Epithelial cell of prostate (primary cell): ENCODE measurements around the gene HELQ.
"Not testable (repeated sequence)": the region's sequence is repeated elsewhere in the genome, so short reads cannot be mapped to it uniquely, and the experiment has no call there.

Experiments
- DNase-seq: peaks from one replicate; pipeline ENCODE4 v3.0.0-alpha.2; 2011; ENCODE audit warnings: low read depth, low spot score
- H3K27ac ChIP-seq: fragments of 450-650 bp; 2 replicates; pipeline ENCODE4 v1.5.1; 2017; ENCODE audit warnings: mild to moderate bottlenecking

HELQ gene, protein sequence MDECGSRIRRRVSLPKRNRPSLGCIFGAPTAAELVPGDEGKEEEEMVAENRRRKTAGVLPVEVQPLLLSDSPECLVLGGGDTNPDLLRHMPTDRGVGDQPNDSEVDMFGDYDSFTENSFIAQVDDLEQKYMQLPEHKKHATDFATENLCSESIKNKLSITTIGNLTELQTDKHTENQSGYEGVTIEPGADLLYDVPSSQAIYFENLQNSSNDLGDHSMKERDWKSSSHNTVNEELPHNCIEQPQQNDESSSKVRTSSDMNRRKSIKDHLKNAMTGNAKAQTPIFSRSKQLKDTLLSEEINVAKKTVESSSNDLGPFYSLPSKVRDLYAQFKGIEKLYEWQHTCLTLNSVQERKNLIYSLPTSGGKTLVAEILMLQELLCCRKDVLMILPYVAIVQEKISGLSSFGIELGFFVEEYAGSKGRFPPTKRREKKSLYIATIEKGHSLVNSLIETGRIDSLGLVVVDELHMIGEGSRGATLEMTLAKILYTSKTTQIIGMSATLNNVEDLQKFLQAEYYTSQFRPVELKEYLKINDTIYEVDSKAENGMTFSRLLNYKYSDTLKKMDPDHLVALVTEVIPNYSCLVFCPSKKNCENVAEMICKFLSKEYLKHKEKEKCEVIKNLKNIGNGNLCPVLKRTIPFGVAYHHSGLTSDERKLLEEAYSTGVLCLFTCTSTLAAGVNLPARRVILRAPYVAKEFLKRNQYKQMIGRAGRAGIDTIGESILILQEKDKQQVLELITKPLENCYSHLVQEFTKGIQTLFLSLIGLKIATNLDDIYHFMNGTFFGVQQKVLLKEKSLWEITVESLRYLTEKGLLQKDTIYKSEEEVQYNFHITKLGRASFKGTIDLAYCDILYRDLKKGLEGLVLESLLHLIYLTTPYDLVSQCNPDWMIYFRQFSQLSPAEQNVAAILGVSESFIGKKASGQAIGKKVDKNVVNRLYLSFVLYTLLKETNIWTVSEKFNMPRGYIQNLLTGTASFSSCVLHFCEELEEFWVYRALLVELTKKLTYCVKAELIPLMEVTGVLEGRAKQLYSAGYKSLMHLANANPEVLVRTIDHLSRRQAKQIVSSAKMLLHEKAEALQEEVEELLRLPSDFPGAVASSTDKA

DNA sequence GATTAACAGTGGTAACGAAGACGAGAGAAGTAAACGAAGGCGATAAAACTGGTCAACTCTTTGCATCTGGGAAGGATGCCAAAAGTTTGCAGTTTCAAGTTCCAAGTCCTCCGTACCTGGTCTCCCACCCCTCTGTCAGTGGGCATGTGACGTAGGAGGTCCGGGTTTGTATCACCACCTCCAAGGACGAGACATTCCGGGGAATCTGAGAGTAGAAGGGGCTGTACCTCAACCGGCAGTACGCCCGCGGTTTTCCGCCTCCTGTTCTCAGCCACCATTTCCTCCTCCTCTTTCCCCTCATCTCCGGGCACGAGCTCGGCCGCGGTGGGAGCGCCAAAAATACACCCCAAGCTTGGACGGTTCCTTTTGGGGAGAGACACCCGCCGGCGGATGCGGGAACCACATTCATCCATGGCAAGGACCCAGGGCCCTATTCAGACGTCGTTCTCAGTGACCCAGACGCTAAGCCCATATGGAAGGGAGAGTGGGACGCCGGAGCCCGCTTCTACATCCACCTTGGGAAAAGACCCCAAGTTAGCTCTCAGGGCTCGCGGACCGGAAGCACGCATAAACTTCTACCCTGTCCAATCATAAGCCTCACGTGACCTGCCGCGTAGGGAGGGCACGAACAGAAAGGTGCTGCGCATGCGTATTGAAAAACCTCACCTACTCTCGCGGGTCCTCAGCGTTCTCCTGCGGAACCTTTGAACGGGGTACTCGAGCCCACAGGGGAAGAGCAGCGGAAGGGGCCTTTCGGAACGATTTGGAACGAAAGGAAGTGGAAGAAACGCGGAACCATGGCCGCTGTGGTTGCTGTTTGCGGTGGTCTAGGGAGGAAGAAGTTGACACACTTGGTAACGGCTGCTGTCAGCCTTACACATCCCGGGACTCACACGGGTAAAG, at the start of gene HELQ, which contains the start of gene MRPS18C:
Gene HELQ (minus strand): TSS at position 543 of the 903 bp plus-strand sequence. CDS start 130 bp downstream, at position 413.
Gene MRPS18C (plus strand): TSS at position 778 of the 903 bp plus-strand sequence. CDS start 20 bp downstream, at position 798.
- DNase-seq = peak; percentile 83

DNA sequence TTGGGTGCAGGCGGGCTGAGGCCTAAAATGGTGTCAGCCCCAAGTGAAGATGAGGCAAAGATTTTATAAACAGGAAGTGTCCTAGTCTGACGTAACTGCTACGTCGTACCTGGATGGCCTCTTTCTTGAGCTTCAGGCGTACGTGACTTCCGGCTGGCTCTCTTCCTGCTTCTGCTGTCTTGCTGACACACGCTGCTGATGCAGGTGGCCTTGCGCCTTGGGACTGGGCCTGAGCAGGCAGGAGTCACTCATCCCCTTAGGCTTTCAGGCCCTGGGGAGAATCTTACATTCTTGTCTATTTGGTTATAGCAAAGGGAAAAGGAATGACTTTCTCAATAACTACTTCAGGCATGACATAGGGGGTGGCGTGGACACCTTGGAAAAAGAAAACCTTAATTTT, 49.4 kb upstream of the HELQ start:
- DNase-seq = no peak
- no peak overlapping the region for H3K27ac ChIP-seq

More for the DNA sequence above, at the start of gene HELQ, which contains the start of gene MRPS18C:
- peak within 1 kb of the TSS; percentile 74 for H3K27ac ChIP-seq

DNA sequence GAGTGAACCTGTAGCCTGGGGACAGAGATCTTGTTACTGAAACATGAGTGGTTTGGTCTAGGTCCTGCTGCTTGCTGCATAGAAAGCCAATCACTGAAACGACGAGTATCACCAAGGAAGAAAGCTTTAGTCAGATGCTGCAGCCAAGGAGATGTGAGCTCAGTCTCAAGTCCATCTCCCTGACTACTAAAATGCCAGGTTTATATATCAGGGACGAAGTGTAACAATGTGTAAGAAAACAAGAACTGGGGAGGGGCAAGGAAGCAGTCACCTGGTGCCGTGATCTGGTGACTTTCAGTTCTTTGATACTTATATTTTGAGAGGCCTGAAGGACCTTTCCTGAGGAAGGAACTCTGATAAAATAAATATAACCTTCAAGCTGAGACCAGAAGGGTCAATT, 48.9 kb upstream of the HELQ start:
- no peak for DNase-seq
- no peak overlapping the region for H3K27ac ChIP-seq

DNA sequence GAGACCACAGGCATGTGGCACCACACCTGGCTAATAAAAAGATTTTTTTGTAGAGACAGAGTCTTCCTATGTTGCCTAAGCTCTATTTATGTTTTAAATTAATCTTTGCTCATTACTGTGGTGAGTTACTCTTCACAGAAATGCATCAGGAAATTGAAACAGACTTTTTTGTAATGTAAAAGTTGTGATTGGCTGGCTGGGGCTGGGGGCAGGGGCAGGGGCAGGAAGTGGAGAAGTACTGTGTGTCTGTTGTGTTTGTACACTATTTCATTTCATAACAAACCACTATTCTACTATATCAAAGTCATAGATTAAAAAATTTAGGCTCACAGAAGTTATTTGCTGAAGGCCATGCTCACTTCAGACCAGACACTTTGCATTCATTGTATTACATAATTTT, 48.4 kb upstream of the HELQ start:
- H3K27ac ChIP-seq = no peak overlapping the region

DNA sequence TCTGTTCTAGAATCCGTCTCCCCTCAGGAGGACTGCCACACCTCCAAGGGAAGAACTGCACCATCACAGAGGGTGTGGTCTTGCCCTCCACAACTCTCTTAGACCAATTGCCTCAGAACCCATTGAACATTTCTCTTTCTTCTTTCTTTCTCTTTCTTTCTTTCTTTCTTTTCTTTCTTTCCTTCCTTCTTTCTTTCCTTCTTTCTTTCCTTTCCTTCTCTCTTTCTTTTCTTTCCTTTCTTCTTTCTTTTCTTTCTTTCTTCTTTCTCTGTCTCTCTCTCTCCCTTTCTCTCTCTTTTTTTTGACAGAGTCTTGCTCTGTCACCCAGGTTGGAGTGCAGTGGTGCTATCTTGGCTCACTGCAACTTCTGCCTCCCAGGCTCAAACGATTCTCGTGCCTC, 46.0 kb upstream of the HELQ start:
- H3K27ac ChIP-seq, DNase-seq: not testable (repeated sequence)

More for the DNA sequence above, 48.4 kb upstream of the HELQ start:
- DNase-seq = no peak

DNA sequence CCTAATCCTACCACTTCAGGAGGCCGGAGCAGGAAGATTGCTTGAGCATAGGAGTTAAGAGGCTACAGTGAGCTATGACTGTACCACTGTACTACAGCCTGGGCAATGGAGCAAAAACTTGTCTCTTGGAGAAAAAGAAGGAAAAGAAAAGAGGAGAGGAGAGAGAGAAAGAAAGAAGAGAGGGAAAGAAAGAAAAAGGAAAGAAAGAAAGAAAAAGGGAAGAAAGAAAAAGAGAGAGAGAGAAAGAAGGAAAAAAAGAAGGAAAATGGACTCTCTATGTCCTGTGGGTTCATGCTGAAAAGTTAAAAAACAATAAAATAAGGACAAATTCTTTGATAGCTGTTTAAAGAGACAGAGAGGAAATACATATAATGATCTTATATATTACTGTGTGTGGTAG, 42.6 kb upstream of the HELQ start:
- DNase-seq = no peak
- no peak overlapping the region for H3K27ac ChIP-seq

DNA sequence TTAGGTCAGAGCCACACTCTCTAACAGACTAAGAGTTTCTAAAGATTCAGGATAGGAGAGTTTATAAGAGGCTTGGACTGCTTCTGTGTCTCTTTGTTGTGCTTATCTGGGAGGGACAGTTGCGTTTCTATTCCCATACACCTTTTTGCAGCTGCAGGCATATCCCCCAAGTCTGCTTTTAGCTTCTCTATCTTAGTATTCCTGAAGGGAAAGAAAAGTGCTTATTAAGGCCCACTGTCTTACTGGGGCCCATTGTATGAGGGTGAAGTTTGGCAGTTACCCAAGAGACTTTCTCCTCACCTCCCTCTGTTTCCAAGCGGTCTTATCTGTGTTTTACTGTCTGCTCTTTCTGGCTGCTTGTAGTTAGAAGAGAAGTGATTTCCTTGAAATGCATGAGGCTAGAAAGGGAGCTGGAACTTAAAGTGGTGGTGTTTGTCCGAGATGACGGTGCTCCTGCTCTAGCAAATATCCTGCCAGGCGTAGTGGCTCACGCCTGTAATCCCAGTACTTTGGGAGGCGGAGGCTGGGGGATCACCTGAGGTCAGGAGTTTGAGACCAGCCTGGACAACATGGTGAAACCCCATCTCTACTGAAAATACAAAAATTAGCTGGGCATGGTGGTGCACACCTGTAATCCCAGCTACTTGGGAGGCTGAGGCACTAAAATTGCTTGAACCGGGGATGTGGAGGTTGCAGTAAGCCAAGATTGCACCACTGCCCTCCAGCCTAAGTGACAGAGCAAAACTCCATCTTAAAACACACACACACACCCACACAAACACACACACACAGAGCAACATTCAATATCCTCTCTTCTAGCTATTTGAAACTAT, 40.7 kb upstream of the HELQ start:
- H3K27ac ChIP-seq, DNase-seq: not testable (repeated sequence)

DNA sequence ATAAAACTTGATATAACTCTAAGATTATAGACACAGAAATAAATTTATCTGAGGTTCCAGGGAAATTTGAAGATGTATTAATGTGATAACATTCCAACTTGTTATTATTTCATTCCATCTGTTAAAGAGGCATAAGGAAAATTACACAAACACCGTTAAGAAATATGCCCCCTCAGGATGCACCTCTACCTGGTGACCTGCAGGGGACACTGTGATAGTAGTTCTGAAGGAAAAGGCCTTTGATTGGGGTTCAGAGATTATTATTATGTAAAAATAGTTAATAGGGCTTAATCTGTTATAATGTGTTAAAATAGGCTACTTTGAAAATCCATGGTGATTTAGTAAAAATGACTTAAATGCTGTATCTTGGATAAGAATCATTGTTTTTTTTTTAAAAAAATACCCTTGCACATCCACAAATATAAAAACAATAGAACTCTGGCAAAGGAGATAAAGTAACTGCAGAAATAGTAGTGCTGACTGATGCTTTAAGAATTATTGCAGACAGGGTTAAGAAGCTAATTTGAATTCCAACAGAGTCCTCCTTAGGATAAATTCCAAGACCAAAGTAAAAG, 35.3 kb upstream of the HELQ start:
- DNase-seq = no peak
- H3K27ac ChIP-seq = no peak overlapping the region

DNA sequence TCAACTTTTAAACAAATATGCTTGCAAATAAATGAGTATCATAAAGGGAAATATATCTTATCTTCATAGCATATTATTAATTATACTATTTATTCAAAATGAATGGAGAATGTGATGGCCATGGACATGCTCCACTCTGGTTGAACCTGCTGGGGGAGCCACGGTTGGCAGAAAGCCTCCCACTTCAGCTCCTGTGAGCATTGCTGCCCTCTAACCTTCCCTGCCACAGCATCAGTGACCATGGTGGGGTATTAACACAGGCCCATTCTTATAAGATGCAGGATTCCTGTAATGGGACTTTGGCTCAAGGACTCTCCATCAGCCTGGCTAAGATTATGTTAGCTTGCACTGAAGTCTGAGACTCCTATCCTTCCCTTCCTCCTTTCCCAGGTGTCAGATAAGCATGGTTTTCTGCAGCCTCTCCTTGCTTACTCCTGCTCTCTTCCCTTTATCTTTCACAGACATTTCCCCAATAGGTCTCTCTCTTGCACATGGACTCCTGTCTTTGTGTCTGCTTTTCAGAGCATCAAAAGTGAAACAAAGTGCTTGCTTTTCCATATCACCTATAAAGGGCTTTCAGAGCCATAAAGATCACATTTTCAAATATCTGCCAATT, 34.2 kb upstream of the HELQ start:
- no peak overlapping the region for H3K27ac ChIP-seq

DNA sequence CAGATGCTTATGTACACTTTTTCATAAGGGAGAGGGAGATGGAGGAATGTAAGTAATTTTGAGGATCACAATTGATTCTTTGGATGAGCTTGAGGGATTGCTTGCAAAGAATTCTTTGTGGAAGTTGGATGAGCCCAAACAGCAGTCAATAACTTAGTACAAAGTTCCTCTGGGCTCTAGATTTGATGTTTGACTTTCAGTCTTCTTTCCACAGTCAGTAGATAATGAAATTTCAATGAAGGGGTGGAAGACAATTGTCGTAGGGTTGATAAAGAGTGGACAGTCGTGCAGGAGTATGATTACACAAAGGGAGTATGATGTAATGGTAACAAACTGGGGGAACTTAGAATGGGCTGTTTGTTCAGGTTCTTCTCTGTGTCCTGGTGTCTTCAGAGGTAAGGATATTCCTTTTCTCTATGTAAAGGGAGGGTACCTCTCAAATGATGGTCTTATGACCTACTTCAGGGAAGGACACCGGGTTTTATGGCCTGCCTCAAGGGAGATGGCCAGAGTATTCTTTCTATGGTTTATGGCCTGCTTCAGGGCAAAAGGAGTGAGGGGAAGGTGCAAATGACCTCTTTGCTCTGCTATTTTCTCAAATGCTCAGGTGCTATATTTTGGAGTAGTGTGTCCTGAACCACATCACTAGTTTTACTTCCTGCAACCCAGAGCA, 31.0 kb upstream of the HELQ start:
- DNase-seq = no peak
- H3K27ac ChIP-seq = no peak overlapping the region

More for the DNA sequence above, 34.2 kb upstream of the HELQ start:
- DNase-seq = no peak

DNA sequence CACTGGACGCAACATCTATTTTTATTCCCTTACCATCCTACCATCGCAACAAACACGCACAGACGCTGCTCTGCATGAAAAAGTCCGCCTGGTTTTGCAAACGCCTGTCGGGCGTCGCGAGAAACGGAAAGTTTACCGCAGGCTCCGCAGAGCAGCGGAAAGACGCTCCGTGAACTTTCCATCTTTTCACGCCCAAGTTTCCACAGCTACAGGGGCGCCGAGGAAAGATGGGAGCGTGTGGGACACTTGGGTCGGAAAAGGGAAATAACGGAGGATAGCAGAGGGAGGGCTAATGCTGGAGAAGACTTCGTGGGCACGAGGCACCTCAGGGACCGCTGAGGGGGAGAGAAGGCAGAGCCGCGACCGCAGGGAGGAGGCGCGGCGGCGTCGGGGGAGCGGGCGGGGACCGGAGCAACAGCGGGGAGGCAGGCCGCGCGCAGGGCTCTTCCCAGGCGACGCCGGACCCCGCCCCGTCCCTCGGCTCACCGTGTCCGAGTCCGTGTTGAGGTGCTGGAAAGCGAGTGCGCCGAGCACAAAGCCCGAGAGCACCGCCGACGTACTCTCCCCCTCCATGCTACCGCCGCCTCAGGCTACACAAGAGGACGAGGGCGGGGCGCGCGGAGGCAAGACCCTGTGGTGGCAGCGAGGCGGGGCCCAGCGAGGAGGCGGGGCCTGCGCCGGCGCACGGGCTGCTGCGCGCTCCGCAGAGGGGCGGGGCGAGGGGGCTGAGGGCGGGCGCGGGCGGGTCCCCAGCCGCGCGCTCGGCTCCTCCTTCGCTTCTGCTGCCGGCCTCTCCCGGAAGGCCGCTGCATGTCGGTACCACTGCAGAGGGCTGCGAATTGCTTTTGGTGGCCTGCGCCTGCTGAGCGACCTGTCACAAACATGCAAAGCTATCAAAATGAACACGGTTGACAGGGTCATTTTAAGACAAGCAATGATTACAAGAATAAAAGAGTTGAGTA, 29.2 kb upstream of the HELQ start, which contains the start of gene ABRAXAS1:
Gene ABRAXAS1 (minus strand): TSS at position 601 of the 962 bp plus-strand sequence. CDS start 28 bp downstream, at position 573.
- DNase-seq = peak; percentile 55
- peak within 1 kb of the TSS; percentile 67 for H3K27ac ChIP-seq

DNA sequence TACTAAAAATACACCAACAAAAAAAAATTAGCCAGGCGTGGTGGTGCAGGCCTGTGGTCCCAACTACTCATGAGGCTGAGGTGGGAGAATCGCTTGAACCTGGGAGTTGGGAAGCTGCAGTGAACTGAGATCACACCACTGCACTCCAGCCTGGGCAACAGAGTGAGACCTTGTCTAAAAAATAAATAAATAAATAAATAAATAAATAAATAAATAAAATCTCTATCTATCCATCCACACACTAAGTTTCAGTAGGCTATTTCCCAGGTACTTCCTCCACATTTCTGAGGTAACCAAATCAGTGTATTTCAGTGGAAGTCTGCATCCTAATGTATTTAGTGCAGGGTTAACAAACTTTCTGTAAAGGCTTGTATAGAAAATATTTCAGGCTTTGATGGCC, 18.3 kb upstream of the HELQ start:
- H3K27ac ChIP-seq = no peak overlapping the region
- DNase-seq = no peak

DNA sequence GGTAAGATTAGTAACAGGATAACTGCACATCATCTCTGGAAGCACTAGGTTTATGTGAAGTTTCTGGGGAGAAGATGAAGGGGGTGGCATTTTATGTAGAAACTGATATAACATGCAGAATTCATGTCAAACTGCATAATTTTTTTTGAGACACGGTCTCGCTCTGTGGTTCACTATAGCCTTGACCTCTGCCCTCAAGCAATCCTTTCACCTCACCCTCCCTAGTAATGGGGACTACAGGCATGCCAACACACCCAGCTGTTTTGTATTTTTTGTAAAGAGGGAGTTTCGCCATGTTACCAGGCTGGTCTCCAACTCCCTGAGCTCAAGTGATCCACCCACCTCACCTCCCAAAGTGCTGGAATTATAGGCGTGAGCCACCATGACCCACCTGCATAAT, 17.8 kb upstream of the HELQ start:
- DNase-seq = no peak
- H3K27ac ChIP-seq = no peak overlapping the region

DNA sequence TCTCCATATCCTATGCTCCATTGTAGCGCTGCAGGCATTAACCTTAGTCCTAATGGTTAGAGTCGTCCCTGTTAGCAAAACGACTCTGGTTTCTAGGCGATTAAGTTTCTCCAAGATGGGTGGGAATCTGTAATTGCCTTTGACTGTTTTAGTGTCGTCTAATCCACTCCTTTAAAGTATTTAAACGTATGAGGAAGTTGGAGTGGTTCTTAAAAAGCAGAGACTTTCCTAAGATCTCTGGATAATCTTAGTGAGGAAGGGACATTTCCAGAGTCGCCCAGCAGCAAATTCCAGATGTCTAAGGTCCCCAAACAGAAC, 520 bp upstream of the HELQ start:
- H3K27ac ChIP-seq = peak overlapping the region; percentile 74
- DNase-seq = no peak

DNA sequence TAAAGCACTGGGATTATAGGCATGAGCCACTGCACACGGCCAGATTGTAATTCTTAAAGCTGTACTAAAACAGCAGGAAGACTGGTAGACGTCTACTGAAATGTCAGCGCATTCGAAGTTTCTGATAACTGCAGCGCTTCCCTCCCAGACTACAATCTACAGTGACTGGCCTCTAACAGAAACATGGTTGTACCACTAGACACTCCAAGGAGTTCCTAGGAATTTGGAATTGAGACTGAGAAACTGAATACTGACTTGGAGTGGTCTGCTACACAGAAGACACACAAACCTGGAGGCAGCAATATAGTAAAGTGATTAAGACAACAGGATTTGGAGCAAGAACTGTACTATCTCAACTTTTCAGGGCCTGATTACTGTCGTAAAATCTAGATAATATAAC, 937 bp downstream of the HELQ start:
- DNase-seq = no peak
- H3K27ac ChIP-seq = peak overlapping the region; percentile 74

DNA sequence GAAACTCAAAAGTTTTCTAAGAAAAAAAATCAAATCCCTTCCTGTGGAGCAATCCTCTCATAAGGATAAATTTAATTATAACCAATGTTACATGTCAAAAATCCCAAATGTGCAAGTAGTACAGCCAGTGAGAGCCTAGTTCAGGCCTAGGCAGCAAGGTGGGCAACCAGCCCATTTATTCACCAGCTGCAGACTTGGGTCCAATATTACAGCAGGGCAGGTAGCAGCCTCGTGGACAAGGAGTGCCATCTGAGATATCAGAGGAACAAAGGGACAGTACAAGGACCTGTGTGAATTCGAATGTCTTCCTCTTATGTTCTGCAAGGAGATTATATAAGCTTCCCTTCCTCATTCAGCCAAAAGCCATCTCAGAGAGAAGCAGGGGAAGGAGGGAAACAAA, 6.6 kb downstream of the HELQ start:
- no peak for DNase-seq
- no peak overlapping the region for H3K27ac ChIP-seq
